Fibroblast of lung (primary cell): ENCODE results near the gene CTNNAL1.

Experiments used
- CTCF ChIP-seq, 2 donors: IDR thresholded peaks in 1 of 2; conservative IDR thresholded peaks in 1 of 2; 1 replicate in 1 of 2; 2 replicates in 1 of 2; pipeline ENCODE4 v1.5.1; 2011 to 2012; ENCODE audit warnings: low read length in 2 of 2, control low read depth in 1 of 2, inconsistent platforms in 1 of 2, low read depth in 1 of 2, mild to moderate bottlenecking in 1 of 2
- EZH2 ChIP-seq: IDR thresholded peaks from 2 replicates; pipeline ENCODE4 v1.5.1; 2012; ENCODE audit warnings: low read length, control low read depth, mild to moderate bottlenecking; ENCODE audit errors: missing control alignments

GRCh38 chr9:108994695-108995094, 18.6 kb downstream of the CTNNAL1 start:
- no peak for TF ChIP-seq CTCF (conservative IDR thresholded peaks at IDR 0.05 in 1 of 2, IDR thresholded peaks at IDR 0.05 in 1 of 2; ENCODE audit: low read depth in 1 of 2, low read length in 2 of 2)
- no peak for TF ChIP-seq EZH2
